ENCODE data around the gene STX4.

STX4 gene, protein sequence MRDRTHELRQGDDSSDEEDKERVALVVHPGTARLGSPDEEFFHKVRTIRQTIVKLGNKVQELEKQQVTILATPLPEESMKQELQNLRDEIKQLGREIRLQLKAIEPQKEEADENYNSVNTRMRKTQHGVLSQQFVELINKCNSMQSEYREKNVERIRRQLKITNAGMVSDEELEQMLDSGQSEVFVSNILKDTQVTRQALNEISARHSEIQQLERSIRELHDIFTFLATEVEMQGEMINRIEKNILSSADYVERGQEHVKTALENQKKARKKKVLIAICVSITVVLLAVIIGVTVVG

GRCh38 chr16:31032736-31033708 lies at the start of gene STX4:
Gene STX4, plus strand, starts transcription at chr16:31033558. Its CDS starts 248 bp downstream, at chr16:31033806.
- DNase-seq: peak; percentile 87 to 95 (median 94)

DNA sequence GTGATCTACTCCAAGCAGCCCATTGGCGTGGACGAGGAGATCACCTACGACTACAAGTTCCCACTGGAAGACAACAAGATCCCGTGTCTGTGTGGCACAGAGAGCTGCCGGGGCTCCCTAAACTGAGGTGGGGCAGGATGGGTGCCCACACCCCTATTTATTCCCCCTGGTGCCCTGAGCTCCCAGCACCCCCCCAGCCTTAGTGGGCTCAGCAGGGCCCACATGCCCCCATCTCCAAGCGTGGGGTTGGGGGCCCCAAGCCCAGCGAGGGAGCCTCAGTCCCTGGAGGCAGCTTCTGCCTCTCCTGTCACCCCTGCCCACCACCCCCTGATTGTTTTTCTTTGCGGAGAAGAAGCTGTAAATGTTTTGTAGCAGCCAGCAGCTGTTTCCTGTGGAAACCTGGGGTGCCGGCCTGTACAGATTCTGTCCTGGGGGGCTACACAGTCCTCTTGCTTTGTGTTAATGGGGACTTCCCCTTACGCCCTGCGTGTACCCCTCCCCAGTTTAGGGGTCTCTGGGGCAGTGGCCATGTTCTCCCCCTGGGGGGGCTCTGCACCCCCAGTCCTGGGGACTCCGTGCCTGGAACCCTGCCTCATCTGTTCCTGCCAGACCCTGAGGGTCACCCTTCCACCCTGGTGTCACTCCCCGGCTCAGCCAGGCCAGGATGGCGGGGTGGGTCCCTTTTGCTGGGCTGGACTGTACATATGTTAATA lies 49.3 kb upstream of the STX4 start:
- no peak for DNase-seq

GRCh38 chr16:30984669-30985400 lies 48.5 kb upstream of the STX4 start, which contains the start of gene HSD3B7:
Gene HSD3B7, plus strand, starts transcription at chr16:30985207. Its CDS starts 452 bp downstream, at chr16:30985659.
- DNase-seq: peak; percentile 36 to 72 (median 59)

GRCh38 chr16:30985401-30986128 lies 47.8 kb upstream of the STX4 start:
- DNase-seq: peak in 2 of 3 experiments; percentile 62 to 80

DNA sequence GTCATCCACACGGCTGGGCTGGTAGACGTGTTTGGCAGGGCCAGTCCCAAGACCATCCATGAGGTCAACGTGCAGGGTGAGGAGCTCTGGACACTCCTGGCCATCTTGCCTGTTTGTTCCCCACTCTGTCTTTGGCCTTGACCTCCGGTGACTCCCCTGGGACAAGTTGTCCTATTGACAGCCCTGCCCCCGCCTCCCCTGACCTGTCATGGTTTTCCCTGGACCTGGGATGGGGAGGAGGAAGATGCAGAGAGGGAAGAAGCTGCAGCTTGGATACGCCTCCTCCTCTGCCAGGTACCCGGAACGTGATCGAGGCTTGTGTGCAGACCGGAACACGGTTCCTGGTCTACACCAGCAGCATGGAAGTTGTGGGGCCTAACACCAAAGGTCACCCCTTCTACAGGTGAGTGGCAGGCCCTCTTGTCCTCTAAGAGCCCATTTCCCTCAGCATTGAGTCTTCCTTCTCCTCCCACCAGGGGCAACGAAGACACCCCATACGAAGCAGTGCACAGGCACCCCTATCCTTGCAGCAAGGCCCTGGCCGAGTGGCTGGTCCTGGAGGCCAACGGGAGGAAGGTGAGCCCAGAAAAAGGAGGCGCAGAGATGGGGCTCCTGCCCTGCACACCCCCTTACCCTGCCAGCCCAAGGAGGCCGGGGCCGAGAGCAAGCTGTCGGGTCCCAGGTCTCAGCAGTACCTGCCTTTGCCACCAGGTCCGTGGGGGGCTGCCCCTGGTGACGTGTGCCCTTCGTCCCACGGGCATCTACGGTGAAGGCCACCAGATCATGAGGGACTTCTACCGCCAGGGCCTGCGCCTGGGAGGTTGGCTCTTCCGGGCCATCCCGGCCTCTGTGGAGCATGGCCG lies 47.0 kb upstream of the STX4 start:
- DNase-seq: peak in 1 of 3 experiments; percentile 17

- DNase-seq: no peak
Observed at GRCh38 chr16:30987581-30988190, 45.7 kb upstream of the STX4 start.

- no peak for DNase-seq
Observed at GRCh38 chr16:30989469-30990047, 43.8 kb upstream of the STX4 start.

DNA sequence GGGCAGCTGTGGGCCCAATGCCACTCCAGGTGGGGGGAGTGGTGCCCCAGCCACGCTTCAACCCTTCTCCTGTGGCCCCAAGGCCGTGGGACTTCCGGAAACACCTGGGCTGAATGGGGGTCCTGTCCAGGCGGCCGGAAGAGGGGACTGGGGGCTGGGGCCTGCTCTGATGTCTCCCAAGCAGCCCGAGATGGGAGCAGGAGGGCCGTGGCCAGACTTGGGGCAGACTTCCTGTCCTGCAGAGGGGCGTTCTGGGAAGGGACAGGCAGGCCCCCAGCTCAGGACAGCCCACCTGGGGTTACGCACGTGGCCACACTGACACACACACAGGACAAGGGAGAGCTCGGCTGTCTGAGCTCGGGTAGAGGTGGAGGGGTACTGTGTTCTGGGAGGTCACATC lies 43.3 kb upstream of the STX4 start:
- no peak for DNase-seq

- DNase-seq: no peak
Observed at GRCh38 chr16:30991052-30991451, 42.3 kb upstream of the STX4 start.

GRCh38 chr16:30992276-30992780 lies 41.0 kb upstream of the STX4 start:
- no peak for DNase-seq

DNA sequence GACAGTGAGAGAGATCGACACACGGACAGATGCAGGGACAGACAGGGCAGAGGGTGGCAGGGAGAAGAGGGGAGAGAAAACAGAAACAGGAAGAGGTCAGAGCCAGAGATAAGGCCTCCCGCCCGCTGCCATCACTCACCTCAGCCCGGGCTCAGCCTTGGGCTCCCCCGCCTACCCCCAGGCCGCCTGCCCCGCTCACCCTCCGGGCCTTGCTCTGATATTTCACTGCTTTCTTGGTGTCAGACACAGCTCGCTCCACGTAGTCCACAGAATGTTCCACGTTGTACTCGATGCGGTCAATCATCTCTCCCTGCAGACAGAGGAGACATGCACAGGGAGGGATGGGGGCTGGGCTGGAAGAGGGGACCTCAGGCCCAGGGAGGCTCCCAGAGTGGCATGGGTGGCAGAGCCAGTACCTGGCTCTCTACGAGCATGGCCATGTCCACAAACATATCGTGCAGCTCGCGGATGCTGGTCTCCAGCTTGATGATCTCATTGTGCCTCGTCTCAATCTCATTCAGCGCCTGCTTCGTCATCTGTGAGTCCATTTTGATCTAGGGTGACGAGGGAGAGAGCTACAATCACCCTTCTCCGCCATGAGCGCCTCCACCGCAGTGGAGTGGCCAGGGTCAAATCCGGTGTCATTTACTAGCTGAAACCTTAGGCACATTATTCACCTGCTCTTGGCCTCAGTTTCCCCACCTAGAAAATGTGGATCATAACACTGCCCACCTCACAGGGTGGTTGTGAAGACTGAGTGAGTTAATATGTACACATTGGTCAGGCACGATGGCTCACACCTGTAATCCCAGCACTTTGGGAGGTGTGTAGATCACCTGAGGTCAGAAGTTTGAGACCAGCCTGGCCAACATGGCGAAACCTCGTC lies 40.2 kb upstream of the STX4 start:
- DNase-seq: no peak

GRCh38 chr16:30995927-30996323 lies 37.4 kb upstream of the STX4 start:
- no peak for DNase-seq

- no peak for DNase-seq
Observed at GRCh38 chr16:30996324-30996984, 36.9 kb upstream of the STX4 start.

DNA sequence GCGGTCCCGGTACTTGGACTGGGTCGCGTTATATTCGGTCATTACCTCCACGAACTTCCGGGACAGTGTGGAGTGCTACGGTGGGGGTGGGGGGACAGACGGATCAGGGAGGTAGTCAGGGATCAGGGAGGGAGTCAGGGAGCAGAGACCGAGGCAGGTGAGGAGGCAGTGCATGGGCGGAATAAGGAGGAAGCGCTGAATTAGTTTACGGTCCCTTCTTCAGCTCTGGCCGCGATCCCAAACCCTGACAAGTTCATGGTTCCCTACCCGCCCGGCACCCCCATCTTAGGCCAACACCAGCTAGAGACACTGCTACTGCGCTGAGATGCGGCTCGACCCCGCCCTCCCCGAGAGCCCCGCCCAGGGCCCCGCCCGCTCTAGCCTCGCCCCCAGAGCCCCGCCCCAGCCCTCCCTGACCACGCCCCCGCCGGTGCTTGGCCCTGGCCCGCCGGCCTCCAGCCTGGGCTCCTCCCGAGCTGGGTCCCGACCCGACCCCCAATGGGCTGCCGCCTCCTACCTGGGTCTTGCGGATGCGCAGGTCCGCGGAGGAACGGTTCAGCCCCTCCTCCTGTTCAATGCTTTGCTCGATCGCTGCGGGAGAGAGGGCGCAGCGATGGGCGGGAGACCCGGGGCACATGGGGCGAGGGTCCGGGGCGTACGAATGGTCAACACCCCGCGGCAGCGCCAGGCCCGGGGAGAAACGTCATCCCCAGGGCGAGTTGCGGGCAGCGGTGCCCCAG lies 36.2 kb upstream of the STX4 start:
- peak in 1 of 3 experiments; percentile 11 for DNase-seq

DNA sequence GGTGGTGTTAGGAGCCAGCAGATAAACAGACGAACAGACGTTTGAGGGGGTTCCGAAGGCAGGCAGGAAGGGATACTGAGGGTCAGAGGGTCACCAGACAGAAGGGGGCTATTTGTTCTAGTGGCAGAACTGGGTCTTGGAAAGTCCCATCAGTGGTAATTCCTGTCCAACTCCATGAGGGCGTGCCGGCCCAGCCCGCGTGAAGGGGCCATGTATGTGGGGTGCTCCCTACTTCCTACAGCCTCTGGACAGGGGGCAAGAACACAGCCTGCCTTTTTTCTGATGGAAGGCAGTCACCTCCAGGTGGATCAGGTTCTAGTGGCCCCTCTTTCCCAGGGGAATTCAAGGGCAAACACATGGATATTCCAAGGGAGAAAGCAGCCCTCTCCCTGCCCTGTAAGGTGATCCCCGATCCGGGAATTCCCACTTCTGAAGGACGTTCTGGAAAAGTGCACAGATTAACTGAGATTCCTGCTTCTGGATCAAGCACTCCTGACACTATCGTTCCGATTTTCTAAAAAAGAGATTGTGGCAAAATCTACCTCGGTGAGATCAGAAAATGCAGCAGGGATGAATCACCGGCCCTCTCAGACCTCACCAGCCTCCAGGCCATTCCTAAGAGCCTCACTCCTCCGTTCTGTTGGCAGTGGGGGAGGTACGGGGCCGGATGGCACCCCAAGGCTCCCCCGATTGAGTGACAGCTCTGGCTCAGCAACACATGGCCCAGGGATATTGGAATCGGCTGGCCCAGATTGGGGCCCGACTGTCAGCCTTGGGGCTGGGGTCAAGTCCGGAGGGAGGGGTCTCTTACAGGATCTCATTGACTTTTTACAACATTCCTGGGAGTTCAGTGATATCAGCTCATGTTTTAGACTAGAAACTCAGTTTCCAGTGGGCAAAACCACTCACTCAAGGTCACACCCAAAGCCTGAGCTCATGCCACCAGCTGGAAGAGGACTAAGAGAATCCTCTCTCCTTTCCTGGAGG lies 35.3 kb upstream of the STX4 start:
- no peak for DNase-seq

Data from NCI-H1417 (cell line).